ENCODE measurements around the gene SKAP1.
A peak's percentile ranks its signal among the peaks of the same experiment; 100 is the strongest.

SKAP1 gene

DNA sequence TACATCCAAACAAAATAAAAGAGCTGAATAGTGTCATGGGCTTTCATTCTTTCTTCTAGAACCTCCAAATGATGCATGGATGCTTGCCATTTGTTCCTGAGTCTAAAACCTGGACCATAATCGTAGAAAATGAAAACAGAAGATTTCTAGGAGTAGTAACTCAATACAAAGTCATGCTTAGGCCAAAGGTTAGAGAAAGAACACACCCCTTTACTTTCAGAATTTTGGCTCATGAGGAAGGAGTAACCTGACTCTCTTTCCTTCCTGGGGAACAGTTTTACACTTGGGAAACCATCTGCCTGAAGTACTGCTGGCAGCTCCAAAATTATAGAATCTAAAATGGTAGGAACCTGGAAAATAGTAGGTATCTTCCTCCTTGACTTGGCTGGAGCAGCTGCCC lies 185.2 kb downstream of the SKAP1 start:
- no peak for DNase-seq (ENCODE audit: low read depth in 2 of 2)

DNA sequence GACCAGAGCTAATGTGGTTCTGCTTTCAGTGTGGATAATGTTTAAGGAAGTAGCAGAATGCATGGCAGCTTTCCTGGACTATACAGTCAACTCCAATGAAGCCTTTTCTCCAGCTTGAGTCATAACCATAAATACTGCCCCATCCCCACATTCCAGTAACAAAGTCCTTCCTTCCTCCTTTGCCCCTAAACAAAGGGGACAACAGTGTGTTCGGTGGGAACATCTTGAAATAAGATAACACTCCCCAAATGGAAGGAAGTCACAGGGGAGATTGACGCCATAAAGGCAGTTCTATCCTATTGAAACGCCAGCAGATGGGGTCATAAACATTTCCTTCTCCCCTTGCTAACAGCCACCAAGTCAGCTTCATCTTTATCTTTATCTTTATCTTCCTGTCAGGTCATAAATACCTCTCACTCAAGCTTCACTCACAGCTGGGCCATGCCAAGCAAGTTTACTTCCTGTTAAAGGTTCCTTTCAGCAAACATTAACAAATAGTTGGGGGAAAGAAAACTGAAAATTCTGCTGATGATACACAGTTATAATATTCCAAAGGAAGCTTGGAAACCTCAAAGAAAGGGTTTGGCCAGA lies 185.8 kb downstream of the SKAP1 start:
- no peak for DNase-seq (ENCODE audit: low read depth in 2 of 2)

DNA sequence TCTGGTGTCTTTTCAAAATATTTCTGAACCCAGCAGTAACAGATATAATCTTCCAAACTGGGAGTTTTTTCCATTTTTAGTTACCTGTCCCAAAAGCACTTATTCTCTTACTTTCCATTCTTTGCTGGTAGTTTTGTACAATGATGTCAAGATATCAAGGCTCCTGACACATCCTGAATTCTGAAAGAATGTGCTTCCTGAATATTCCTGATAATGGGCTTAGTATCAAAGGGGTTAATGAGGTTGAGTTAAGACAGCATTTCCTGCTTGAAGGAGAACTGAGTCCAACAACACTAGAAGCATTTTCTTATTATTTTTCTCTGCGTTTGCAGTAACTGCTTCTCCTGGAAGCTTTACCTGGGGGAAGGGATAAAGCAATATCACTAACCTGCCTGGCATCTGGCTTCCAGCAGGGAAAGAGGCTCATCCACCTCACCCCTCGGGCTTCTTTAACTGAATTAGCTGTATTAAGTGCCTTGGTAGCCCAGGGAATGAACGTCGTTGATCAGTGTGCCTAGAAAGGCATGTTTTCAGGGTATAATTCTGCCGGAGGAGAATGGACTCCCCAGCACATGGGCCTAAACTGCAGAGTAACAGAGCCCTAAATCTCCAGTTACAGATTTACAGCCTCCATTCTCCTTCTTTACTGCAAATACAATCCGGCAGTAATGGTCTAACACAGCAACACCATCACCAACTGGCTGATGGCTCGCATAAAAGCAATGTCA lies 188.1 kb downstream of the SKAP1 start:
- DNase-seq (ENCODE audit: low read depth in 2 of 2): no peak

DNA sequence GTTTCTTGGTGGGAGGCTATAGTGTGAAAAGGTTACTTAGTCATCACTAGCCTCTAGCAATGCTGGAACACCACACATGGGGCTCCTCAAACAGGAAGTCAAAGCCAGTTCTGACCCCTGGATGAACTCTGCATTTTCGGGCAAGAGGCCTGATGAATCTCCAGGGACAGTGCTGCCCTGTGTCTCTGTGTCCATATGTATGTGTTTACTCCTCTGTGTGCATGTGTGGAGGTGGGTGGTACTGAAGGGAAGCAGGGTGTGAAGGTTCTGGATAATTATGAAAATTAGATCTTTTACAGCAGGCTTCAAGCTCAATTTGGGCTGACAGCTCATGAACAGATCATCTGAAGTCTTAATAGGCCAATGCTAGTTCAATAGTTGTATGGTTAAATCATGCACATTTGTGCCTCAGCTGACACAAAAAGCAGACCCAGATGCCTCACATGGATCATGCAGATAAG lies 188.9 kb downstream of the SKAP1 start:
- peak in 1 of 2 donors; percentile 9 for DNase-seq (ENCODE audit: low read depth in 2 of 2)

DNA sequence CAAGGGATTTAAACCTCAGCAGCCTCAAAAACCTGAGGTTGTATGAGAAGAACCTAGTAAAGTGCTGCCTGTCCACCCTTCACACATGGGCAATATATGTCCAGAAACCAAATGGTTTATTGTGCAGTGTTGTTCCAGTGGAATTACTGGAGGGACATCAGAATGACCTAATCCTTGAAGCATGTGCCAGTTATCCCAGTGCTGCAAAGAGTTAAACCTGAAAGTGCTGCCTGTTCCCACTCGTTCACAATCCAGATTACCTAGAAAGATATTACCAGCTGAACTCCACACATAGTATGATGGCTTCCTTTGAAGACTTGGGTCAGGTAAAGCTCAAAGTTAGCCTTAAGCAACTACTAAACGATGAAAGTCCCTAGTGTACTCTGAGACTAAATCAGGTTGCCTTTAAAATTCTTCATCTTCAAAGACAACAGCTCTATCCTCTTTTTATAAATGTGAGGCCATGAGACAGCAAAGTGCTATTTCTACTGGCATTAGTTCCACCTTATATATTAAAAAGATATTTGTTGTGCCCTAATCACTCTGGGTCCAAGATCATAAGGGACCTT lies 189.4 kb downstream of the SKAP1 start:
- no peak for DNase-seq (ENCODE audit: low read depth in 2 of 2)

DNA sequence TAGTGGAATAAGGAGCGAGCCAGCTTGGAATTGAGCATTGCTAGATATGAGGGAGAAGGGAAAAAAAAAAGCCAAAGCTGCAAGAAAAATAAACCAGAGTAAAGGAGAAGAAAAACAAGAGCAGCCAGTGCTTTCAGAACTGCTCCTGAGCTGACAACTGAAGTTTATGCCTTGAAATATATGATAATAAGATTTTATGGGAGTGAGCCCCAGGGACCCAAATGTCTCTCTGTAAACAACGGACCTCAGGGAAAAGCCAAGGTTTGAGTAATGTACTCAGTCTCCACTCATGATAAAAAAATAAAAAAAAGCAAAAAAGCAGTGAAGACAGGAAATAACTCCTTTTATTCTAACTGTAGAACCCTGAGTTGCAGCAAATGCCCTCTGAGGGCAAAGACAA lies 189.9 kb downstream of the SKAP1 start:
- no peak for DNase-seq (ENCODE audit: low read depth in 2 of 2)

DNA sequence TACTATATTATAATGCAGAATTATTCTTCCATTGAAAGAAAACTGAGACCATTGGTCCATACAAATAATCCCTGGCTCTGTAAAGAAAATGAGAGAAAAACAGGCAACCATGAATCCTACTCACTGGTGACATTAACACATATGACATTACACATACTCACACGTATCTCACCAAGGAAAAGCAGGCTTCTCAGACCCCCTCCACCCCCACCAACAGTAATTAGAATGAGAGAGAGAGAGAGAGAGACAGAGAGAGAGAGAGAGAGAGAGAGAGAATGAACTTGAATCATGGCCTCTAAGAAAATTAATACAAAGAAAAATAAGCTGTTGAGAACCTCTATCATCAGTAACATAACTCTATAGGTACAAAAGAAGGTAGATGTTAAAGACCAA lies 190.4 kb downstream of the SKAP1 start:
- no peak for DNase-seq (ENCODE audit: low read depth in 2 of 2)

DNA sequence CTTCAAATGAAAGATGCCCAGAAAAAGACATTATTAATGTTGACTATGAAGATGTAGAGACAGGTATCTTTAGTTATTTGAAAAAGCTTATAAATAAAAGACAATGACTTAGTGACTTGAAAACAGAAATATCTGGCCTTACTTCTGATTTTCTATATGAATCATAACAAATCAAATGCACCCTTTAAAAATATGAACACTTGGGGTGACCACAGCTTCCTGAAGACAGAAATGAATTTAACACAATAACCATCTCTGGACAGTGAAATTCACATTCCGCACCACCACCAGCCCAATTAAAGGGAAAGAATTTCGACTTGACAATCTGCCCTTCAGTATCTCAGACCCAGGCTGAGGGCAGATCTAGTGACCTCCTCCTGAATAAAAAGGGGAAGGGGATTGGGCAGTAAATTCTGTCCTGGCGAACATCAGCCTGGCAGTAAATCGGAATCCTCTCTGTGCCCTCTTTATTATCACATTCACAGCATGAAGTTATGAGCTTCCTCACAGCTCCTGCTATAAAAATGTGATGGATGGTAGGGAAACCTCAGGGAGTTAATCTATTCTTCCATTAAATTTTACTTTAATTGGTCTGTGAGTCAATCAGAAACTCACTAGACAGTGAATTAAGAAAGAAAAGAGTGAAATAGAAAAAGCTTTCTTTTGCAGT lies 190.9 kb downstream of the SKAP1 start:
- no peak for DNase-seq (ENCODE audit: low read depth in 2 of 2)

DNA sequence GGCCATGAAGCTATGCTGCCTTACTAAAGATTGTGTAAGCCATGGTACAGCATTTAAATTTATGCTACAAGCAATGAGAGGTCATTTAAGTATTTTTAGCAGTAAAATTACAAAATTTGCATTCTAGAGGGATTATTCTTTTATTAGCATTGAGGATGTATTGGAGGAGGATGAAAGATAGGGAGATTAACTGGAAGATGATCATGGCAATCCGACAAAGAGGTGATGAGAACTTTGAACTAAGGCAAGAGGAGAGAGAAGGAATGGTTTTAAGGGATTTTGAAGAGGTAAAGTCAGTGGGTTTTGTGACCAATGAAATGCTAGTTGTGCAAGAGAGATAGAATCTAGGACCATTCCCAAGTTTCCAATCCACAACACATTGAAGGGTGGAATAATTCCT lies 192.6 kb downstream of the SKAP1 start:
- DNase-seq (ENCODE audit: low read depth in 2 of 2): no peak

DNA sequence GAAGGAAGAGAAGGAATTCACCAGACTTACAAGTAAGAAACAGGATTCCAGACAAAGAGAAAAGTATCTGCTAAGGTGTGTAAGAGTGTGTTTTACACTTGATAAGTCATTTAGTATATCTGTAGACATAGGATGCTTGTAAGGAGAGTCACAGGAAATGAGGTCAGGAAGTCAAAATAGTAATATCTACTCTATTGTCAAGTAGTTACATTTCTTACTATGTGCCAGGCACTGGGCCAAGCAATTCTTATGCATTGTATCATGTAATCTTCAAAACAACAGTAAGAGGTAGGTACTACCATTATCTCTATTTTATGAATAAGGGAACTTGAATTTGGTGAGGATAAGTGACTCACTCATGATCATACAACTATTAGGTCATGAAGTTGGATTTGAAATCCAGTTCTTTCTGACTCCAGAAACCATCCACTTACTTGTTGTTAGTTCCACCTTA lies 193.3 kb downstream of the SKAP1 start:
- no peak for DNase-seq (ENCODE audit: low read depth in 2 of 2)

DNA sequence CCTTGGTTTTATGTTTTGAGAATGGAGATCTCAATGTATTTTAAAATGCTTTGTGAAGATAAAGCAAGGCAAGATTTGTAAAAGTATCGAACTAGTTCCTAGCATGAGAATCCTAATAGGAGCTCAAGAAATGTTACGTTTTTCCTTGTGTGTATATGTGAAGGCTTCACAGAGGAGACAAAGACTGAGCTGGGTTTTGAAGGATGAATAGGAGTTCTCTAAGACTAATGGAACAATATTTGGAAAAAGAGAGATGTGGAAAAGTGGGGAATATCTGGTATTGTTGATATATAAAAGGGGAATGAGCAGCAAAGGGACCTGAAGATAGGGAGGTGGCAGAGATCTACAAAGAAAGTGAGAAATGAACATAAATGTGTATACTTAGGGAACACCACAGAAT lies 195.1 kb downstream of the SKAP1 start:
- DNase-seq (ENCODE audit: low read depth in 2 of 2): no peak

DNA sequence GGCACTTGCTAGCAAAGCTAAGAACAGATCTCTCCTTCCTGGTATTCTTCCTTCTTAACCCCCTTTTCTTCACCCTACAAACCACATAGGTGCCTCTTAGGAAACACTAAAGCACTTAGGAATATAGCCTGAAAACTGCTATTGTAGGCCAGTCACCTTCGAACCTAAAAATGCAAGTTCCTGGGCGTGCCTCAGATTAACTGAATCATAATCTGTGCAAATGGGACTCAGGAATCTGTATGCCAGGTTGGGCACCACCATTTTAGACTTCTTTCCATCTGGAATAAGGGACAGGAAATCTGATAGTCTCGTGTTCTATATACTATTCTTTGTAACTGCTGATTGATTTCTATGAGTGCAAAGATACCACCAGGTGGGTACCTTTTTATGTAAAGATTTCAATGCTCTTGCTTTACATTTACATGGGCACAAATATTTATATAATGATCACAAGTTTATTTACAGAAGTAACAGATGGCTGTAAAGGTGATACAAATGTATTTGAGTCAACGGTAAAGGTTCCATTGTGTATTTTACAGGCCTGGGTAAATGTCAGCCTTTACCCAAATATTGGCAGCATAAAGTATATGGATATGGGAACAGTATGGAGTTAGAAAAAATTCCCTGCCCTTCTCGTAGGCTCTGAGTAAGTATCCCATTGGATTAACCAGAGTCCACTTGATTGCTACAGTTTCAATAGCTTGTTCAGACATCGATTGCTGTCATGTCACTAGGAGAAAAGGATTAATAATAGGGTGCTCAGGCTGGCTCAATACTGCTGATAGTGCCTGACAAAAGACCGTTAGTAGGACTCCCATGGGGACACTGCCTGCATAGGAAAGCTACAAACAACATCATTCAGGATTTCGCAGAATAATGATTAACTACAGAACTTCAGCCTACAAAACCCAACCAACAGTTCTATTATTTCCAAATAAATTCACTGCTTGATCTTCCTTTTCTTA lies 197.7 kb downstream of the SKAP1 start:
- no peak for DNase-seq (ENCODE audit: low read depth in 2 of 2)

DNA sequence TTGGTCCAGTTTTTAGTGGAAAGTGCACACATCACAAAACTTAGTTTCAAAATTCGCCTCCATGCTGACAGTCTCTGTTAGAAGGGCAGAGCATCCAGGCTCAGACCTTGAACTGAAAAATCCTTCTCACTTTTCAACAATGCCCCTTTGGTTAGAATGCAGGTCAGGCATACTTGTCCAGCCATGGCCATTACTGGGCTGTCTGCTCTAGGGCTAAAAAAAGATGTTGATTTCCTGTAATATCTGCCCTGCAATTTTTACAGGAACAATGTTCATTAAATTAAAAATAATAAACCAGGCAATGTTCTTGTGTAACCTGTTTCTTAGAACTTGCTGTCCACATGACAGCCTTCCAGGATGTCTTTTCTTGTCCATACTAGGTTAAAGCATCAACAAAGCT lies 200.1 kb downstream of the SKAP1 start:
- DNase-seq (ENCODE audit: low read depth in 2 of 2): no peak

DNA sequence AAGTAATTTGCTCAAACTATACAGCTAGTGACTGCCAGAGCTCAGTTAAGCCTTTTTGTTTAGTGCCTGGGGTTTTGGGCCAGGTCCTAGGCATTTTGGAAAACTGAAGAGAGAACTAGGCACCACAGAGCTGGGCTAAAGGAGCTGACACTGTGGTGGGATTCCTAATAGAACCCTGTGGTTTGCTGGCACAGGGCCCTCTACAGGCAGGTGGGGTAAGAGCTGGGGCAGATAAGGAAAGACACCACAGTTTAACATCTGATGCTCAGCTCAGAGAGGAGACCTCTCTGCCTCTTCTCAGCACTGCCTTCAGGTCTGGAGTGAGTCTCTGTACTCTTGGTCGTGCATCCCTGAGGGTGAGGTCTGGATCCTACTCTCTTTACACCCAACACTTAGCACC lies 201.3 kb downstream of the SKAP1 start:
- DNase-seq (ENCODE audit: low read depth in 2 of 2): no peak

DNA sequence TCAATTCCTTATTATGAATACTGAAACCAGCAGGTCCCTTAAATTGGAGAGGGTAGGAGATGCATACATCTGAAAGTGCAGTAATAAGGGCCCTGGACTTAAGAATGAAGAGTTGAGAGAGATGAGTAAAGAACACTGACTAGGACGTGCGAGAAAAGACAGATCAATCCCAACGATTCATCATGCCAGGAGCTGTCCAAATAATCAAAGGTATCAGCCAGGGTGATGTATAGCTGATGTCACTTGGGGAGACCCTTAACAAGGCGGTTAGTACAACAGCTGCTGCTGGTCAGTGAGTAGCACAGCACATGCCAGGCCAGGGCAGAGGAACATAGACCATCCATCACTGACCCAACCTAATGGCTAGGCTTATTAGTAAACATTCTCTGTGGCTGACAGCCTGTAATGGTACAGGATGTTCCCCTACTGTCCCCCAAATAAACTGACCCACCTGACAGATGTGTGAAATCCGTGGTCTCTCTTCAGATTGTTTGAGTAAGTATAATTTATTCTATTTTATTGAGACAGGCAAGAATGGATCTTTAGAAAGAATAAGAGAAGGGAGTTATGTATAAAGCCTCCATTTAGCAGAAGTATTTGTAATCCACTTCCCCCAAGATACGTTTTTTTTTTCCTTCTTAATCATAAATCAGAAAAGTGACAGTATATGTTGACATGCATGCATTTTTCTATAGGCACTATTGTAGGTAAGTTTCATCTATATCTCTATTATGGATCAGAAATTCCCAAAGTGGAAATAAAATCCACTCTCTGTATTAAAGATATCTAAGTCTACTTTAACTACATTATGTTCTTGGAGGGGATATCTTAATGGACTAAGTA lies 204.1 kb downstream of the SKAP1 start:
- no peak for DNase-seq (ENCODE audit: low read depth in 2 of 2)

DNA sequence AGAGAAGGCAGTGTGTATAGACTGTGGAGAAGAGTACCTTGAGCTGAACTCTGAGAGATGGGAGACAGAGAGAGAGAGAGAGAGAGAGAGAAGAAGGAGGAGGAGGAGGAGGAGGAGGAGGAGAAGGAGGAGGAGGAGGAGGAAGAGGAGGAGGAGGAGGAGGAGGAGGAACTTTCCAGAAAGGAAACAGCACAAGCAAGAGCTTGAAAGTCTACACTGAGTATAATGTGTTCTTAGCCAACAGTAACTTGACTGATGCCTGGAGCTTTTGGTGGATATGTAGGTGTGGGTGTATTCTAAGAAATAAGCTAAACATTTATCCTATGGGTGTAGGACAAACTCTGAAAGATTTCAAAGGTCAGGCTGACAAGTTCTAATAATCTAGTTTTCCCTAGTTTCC lies 206.1 kb downstream of the SKAP1 start:
- no peak for DNase-seq (ENCODE audit: low read depth in 2 of 2)

DNA sequence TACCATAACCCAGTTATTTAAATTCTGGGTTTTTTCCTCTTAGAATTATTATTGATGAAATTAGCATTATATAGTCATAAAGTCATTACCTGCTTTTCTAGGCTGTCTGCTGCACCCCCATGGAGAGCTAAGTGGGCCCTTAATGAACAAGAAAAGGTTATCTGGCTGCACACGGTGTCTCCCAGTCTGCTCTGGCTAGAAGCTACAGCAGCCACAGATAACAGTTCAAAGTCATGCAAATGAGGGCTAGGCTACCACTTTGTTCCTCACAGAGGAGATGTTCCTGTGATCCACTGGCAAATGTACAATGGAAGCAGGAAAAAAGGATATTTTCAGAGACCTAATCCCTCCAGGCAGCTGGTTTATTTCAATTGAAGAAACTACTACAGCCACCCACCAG lies 210.4 kb downstream of the SKAP1 start:
- no peak for DNase-seq (ENCODE audit: low read depth in 2 of 2)

DNA sequence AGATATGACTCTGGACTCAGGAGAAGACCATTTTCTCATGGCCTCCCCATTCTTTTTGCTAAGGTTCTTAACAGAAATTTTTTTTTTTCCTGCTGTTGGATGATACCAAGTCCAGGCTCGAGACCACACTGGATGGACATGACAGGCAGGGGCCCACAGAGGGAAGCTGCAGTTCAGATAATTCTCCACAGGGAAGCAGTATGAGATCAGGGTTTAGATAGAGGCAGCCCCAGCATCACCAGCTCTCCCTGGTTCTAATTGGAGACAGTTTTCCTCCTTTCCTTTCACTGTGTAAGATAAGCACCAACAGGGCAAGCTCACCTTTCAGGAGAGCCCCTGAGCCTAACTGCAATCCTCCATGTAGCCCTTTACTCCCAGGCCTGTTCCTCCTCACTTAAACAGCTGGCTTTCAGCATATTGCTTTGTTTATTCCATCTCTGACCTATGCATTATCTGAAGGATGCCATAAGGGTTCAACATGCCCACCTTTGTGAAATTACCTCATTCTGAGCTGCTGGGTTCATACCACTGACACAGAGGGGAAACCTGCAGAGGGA lies 214.4 kb downstream of the SKAP1 start:
- no peak for DNase-seq (ENCODE audit: low read depth in 2 of 2)

DNA sequence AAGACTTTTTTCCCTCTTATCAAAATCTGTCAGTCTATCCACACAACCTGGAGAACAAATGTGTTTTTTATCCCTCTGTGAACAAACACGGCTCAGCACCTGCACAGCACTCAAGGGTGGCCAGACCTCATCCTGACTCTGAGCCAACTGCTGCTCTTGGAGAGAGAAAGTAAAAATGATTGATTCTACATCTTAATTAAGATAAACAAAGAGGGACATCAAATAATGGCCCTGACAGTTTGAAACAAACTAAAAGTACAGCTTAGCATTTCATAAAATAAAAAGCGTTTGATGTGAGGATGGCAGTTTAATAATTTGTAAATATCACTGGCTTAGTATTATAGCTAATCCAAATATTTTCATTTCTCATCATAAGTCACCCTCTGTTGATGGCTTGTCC lies 216.2 kb downstream of the SKAP1 start:
- no peak for DNase-seq (ENCODE audit: low read depth in 2 of 2)

DNA sequence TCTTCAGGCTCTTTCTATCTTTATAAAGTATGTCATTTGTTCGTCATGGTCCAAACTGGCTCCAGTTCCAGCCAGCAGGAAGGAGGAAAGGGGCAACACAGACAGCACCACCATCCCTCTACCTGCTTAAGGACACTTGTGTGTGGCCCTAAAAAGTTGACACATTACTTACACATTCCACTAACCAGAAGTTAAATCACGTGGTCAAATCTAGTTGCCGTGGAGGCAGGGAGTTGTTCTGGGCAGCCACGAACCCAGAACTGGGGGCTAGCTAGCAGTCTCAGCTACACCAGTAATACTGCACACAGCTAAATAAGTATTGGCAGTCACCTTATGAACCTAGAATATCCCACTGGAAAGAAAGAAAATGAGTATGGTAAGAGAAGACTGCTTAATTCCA lies 218.2 kb downstream of the SKAP1 start:
- no peak for DNase-seq (ENCODE audit: low read depth in 2 of 2)

Measured in stimulated activated CD4-positive, alpha-beta T cell treated with anti-CD3 and anti-CD28 coated beads, Interleukin-15, amount 100 ng/mL, for 48 hours (primary cell).